H9 (cell line): ENCODE results near the gene SOX30. TPM values are rescaled to one million over a fixed set of nuclear protein-coding genes. Genes with fewer than 3 reads are reported as not detected.

ENCODE experiments used
- DNase-seq: peaks from one replicate; pipeline ENCODE4 v3.0.0-alpha.2; 2017
- H2AFZ ChIP-seq: one replicate; pipeline ENCODE4 v1.6.1; 2013; ENCODE audit warnings: mild to moderate bottlenecking, low read length, control low read depth, moderate library complexity
- H2AK5ac ChIP-seq: 2 replicates; pipeline ENCODE4 v1.6.1; 2013; ENCODE audit warnings: low read length, control low read depth, mixed read lengths; ENCODE audit not compliant: insufficient read length
- H2BK120ac ChIP-seq: one replicate; pipeline ENCODE4 v1.6.1; 2013; ENCODE audit warnings: low read depth, mild to moderate bottlenecking, low read length, control low read depth, inconsistent platforms; ENCODE audit not compliant: poor library complexity, severe bottlenecking
- H2BK12ac ChIP-seq: 2 replicates; pipeline ENCODE4 v1.6.1; 2013; ENCODE audit warnings: low read length, control low read depth, mixed read lengths, low read depth; ENCODE audit not compliant: insufficient read length
- H2BK15ac ChIP-seq: 2 replicates; pipeline ENCODE4 v1.6.1; 2013; ENCODE audit warnings: low read depth, low read length, control low read depth
- H2BK20ac ChIP-seq: one replicate; pipeline ENCODE4 v1.6.1; 2013; ENCODE audit warnings: low read depth, mild to moderate bottlenecking, low read length, control low read depth, inconsistent platforms; ENCODE audit not compliant: poor library complexity, severe bottlenecking
- H2BK5ac ChIP-seq: 2 replicates; pipeline ENCODE4 v1.6.1; 2013; ENCODE audit warnings: low read length, control low read depth, mixed read lengths; ENCODE audit not compliant: insufficient read length
- H3K14ac ChIP-seq: 2 replicates; pipeline ENCODE4 v1.6.1; 2013; ENCODE audit warnings: low read length, control low read depth; ENCODE audit not compliant: insufficient read depth
- H3K18ac ChIP-seq: 2 replicates; pipeline ENCODE4 v1.6.1; 2013; ENCODE audit warnings: low read depth, mild to moderate bottlenecking, mixed read lengths, low read length, control low read depth; ENCODE audit not compliant: insufficient read length
- H3K23ac ChIP-seq: 2 replicates; pipeline ENCODE4 v1.6.1; 2013; ENCODE audit warnings: low read length, control low read depth, mixed read lengths, low read depth; ENCODE audit not compliant: insufficient read length
- H3K23me2 ChIP-seq: 2 replicates; pipeline ENCODE4 v1.6.1; 2013; ENCODE audit warnings: low read depth, mild to moderate bottlenecking, mixed read lengths, low read length, control low read depth; ENCODE audit not compliant: insufficient read length, poor library complexity, severe bottlenecking
- H3K27ac ChIP-seq: 2 replicates; pipeline ENCODE4 v1.5.1; 2013; ENCODE audit warnings: low read length, control low read depth, mixed read lengths, low read depth; ENCODE audit not compliant: insufficient read length
- H3K27me3 ChIP-seq: 2 replicates; pipeline ENCODE4 v1.6.1; 2013; ENCODE audit warnings: low read length, control low read depth, inconsistent platforms; ENCODE audit not compliant: insufficient read depth
- H3K4ac ChIP-seq: 2 replicates; pipeline ENCODE4 v1.6.1; 2013; ENCODE audit warnings: low read depth, mild to moderate bottlenecking, control low read depth, inconsistent platforms, low read length, moderate library complexity
- H3K4me1 ChIP-seq: 2 replicates; pipeline ENCODE4 v1.6.1; 2013; ENCODE audit warnings: low read length, control low read depth, inconsistent platforms; ENCODE audit not compliant: insufficient read depth
- H3K4me2 ChIP-seq: 2 replicates; pipeline ENCODE4 v1.6.1; 2013; ENCODE audit warnings: low read length, control low read depth, mixed read lengths; ENCODE audit not compliant: insufficient read length, insufficient read depth
- H3K56ac ChIP-seq: 2 replicates; pipeline ENCODE4 v1.6.1; 2013; ENCODE audit warnings: low read depth, mild to moderate bottlenecking, mixed read lengths, low read length, control low read depth; ENCODE audit not compliant: insufficient read length
- H3K79me1 ChIP-seq: 2 replicates; pipeline ENCODE4 v1.6.1; 2013; ENCODE audit warnings: low read depth, mild to moderate bottlenecking, moderate library complexity, low read length, control low read depth, inconsistent platforms; ENCODE audit not compliant: insufficient read depth, poor library complexity, severe bottlenecking
- H3K79me2 ChIP-seq: 2 replicates; pipeline ENCODE4 v1.6.1; 2013; ENCODE audit warnings: low read length, control low read depth, inconsistent platforms; ENCODE audit not compliant: insufficient read depth
- H3K9ac ChIP-seq: 2 replicates; pipeline ENCODE4 v1.6.1; 2013; ENCODE audit warnings: low read length, control low read depth, mixed read lengths; ENCODE audit not compliant: insufficient read length; ENCODE audit errors: extremely low read depth
- H3K9me3 ChIP-seq: one replicate; pipeline ENCODE4 v1.6.1; 2013; ENCODE audit warnings: low read depth, low read length, inconsistent platforms; ENCODE audit not compliant: control insufficient read depth
- H3T11ph ChIP-seq: one replicate; pipeline ENCODE4 v1.6.1; 2013; ENCODE audit warnings: mild to moderate bottlenecking, low read length, control low read depth, inconsistent platforms
- H4K20me1 ChIP-seq: one replicate; pipeline ENCODE4 v1.6.1; 2013; ENCODE audit not compliant: control insufficient read depth, insufficient read length, insufficient read depth
- H4K5ac ChIP-seq: 2 replicates; pipeline ENCODE4 v1.6.1; 2013; ENCODE audit warnings: low read depth, mild to moderate bottlenecking, mixed read lengths, low read length, control low read depth; ENCODE audit not compliant: insufficient read length
- H4K8ac ChIP-seq: replicated peaks from 2 replicates; pipeline ENCODE4 v1.6.1; 2013; ENCODE audit warnings: low read length, control low read depth, mixed read lengths, low read depth; ENCODE audit not compliant: insufficient read length
- H4K91ac ChIP-seq: 2 replicates; pipeline ENCODE4 v1.6.1; 2013; ENCODE audit warnings: low read depth, mild to moderate bottlenecking, moderate library complexity, mixed read lengths, low read length, control low read depth; ENCODE audit not compliant: insufficient read length
- H3K27ac Mint-ChIP-seq, 3 experiments: 2 replicates in 2 of 3; 3 replicates in 1 of 3; pipeline ENCODE4 v1.8.0; 2020 to 2021; ENCODE audit warnings: mixed read lengths in 3 of 3, mild to moderate bottlenecking in 1 of 3, moderate library complexity in 1 of 3
- H3K27me3 Mint-ChIP-seq: 2 replicates; pipeline ENCODE4 v1.8.0; 2021; ENCODE audit warnings: low read depth, mild to moderate bottlenecking, moderate library complexity, mixed read lengths
- H3K36me3 Mint-ChIP-seq, 3 experiments: 2 replicates in 2 of 3; 3 replicates in 1 of 3; pipeline ENCODE4 v1.8.0; 2020 to 2021; ENCODE audit warnings: low read depth in 3 of 3, mixed read lengths in 3 of 3; ENCODE audit not compliant: insufficient read depth in 1 of 3
- H3K4me1 Mint-ChIP-seq, 2 experiments: 2 replicates each; pipeline ENCODE4 v1.8.0; 2020; ENCODE audit warnings: mixed read lengths in 2 of 2
- H3K4me3 Mint-ChIP-seq, 2 experiments: 2 replicates in 1 of 2; 3 replicates in 1 of 2; pipeline ENCODE4 v1.8.0; 2020 to 2021; ENCODE audit warnings: mild to moderate bottlenecking in 2 of 2, mixed read lengths in 2 of 2, moderate library complexity in 1 of 2
- H3K9me3 Mint-ChIP-seq, 2 experiments: 2 replicates in 1 of 2; 3 replicates in 1 of 2; pipeline ENCODE4 v1.8.0; 2020; ENCODE audit warnings: mild to moderate bottlenecking in 2 of 2, mixed read lengths in 2 of 2, moderate library complexity in 1 of 2
- CTCF ChIP-seq: fragments of 200-600 bp; sonication (generic); conservative IDR thresholded peaks from 3 replicates; pipeline ENCODE4 v1.8.0; 2021; ENCODE audit warnings: antibody characterized with exemption, mild to moderate bottlenecking
- WGBS: extraction: QIAGEN DNeasy Blood & Tissue Kit; methylation state at CpG from one replicate; pipeline ENCODE4 v1.1.7; 2013; ENCODE audit warnings: missing lambda C conversion rate, low lambda C conversion rate, mixed read lengths; ENCODE audit not compliant: insufficient read length; ENCODE audit errors: extremely low coverage; 5-methylcytosine and 5-hydroxymethylcytosine counted together
- total RNA-seq: library from RNA; stranded (reverse); gene quantifications from 2 replicates; pipeline ENCODE4 v1.2.1, GENCODE V29; 2021

SOX30 gene
- total RNA-seq, 1 experiment from 2014 or later, result not detected

- Histone ChIP-seq H4K91ac (no peak overlapping the region), H3K27me3 (no peaks in the 10 kb centered on the region), H2BK5ac (no peak overlapping the region), H2BK15ac (no peak overlapping the region), H4K8ac (no peak overlapping the region), H3K9ac (no peak overlapping the region), H3K4ac (no peak overlapping the region), H3K4me1 (no peaks in the 10 kb centered on the region), H3K23me2 (no peaks in the 10 kb centered on the region), H3K27ac (no peak overlapping the region), H2AK5ac (no peak overlapping the region), H2BK12ac (no peak overlapping the region), H3K18ac (no peak overlapping the region), H3K79me1 (no peaks in the 10 kb centered on the region), H3T11ph (no peak overlapping the region), H3K4me2 (no peak overlapping the region), H3K79me2 (no peaks in the 10 kb centered on the region), H3K23ac (no peak overlapping the region), H2AFZ (no peak overlapping the region), H4K5ac (no peak overlapping the region), H4K20me1 (no peaks in the 10 kb centered on the region), H2BK120ac (no peak overlapping the region), H3K14ac (no peak overlapping the region), H2BK20ac (no peak overlapping the region), H3K56ac (no peak overlapping the region), H3K9me3 (no peaks in the 10 kb centered on the region)
- DNase-seq, result no peak
- Mint-ChIP-seq H3K36me3 (no peaks in the 10 kb centered on the region), H3K27me3 (no peaks in the 10 kb centered on the region; the same call in none of the 2 replicates), H3K4me1 (no peaks in the 10 kb centered on the region), H3K9me3 (no peaks in the 10 kb centered on the region), H3K27ac (no peak overlapping the region), H3K4me3 (no peak overlapping the region)
- WGBS, result no CpG with 5 or more reads among the region's 4 CpGs
- no peak for TF ChIP-seq CTCF
Observed at GRCh38 chr5:157681048-157681447, 28.8 kb upstream of the SOX30 start.
